DMS153 treated with DMSO at 0.1 percent for 48 hours (cell line): ENCODE results near the gene C16orf74.

Experiments
- DNase-seq: peaks from one replicate; lab custom pipeline; 2025; ENCODE audit not compliant: unreplicated experiment; lab: John Stamatoyannopoulos, UW

Gene C16orf74

DNA sequence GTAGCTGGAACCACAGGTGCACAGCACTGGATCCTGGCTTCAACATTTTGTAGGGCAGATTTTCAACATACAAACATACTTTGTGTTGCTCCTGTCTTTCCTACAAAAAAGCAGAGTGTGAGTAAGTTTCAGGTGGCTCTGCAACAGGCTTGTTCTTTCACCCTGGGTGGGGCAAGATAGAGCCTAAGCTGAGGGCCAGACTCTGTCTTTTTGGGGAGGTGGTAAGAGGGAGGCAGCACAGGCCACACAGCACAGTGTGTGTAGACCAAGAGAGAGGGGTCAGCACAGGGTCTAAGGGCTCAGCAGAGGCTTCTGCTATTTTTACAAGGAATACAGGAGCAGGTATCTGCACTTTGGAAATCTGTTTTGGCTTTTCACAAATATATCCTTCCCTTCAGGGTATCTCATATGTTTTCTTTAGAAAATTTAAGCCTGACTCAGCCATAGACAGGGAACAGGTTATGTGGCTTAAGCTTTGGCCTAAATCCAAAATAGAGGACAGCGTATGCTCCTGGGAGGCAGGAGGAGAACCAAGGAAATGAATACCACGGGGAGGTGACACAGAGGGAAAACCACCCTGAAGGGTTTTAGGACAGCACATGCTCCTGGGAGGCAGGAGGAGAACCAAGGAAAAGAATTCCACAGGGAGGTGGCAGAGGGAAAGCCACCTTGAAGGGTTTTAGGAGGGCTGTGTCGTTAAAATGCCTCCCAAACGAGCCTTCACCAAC, 26.9 kb upstream of the C16orf74 start:
- no peak for DNase-seq

DNA sequence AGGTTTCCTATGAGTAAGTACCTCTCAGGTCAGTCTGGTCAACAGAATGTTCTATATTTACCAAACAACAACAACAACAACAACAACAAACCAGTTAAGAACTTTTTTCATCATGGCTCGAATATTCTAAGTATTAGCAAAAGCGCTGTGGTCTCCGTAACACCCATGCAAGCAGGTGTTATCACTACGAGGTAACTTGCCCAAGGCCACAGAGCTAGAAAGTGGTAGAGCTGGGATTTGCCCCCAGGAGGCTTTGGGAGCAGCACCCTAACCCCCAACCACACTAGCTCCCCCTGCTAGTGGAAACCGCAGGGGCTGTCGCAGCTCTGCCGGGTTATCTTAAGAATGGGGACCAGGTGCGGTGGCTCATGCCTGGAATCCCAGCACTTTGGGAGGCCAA, 23.9 kb upstream of the C16orf74 start:
- DNase-seq: no peak

DNA sequence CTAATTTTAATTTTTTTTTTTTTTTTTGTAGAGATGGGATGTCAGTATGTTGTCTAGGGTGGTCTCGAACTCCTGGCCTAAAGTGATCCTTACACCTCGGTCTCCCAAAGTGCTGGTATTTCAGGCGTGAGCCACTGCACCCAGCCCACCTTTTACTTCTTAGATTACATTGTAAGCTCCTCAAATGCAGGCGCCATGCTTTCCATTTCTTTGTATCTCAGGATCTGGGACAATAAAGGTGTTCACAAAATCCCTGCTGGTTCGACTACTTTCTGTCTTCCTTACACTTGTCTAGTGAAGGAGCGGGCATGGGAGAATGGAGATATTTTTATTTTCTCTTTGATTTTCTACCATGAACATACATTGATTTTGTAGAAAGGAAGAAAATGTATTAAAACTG, 23.2 kb upstream of the C16orf74 start:
- DNase-seq: no peak

DNA sequence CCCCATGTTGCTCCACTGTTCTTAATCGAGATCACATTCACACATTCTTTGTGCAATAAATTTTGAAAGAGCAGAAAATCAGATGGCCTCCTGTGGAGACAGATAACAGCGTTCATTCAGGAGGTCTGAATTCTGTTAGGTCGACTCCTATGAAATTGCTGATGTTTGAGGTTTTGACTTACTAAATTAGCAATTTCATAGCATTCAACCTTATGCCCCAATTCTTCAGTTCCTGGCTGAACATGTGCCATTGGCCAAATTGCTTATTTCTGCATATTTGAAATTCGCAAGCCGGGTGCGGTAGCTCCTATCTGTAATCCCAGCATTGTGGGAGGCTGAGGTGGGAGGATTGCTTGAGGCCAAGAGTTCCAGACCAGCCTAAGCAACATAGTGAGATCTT, 22.1 kb upstream of the C16orf74 start:
- no peak for DNase-seq

DNA sequence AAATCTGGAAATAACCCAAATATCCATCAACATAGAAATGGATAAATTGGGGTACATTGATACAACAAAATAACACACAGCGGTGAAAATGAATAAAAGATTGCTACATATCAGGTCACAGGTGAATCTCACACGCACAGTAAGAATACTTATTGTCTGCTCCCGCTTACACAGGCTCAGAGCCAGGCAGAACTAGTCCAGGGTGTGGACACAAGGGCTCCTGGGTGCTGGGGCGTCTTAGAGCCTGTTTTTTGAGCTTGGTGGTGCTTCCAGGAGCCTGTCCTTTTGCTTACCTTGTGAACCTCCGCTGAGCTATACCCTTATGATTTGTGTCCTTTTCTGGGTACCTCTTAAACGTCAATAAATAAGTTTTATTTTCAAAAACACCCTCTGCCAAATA, 19.8 kb upstream of the C16orf74 start:
- no peak for DNase-seq

DNA sequence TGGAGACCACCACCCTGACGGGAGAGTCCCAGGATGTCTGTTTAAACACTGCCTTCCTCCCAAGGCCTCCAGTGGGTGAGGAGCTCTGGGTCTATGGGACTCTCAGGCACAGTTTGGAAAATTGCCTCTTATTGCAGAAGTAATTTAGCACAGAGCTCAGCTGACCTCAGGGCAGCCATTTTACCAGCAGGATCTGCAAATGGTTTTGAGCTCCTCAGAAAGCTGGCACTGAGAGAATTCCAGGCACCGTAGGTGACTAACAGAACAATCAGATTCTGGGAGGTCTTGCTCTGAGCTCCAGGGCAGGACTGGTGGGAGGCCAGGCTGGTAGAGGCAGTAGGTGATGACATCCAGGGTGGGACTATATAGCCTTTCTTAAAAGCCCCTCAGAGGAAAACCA, 17.3 kb upstream of the C16orf74 start:
- DNase-seq: no peak

DNA sequence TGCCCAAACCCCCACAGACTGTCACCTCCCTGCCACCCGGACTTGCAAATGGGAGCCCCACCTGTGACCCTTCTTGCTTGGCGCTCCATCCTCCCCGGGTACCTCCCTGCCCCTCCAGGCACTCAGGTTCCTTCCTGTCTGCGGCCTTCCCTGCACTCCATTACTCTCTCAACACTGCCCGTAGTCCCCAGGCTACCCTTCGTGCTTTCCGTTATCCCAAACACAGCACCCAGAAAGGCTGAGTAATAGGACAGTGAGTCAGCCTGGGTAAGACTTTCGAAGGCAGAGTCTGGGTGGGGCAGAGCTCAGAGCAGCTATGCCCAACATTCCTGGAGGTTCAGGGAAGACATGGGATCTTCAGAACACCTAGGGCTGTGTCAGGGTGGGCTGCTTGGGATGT, 16.6 kb upstream of the C16orf74 start:
- DNase-seq: no peak

DNA sequence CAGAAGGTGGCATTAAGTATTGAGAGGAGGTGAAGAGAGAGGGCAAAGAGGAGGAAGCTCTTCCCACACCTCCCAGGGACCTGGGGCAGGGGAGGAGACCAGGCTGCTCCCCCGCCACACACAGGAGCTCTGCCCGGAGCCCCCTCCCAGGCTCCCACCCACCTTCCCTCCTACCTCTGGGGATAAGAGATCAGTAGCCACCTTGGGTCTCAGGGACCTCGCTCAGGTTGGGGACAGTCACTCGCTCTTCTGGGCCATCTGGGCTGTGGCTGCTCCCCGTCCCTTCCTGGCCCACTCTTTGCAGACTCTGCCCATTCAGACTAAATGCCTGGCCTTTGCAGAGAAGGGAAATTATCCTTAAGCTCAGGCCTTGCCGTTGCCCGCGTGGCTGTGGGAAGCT, 14.9 kb upstream of the C16orf74 start:
- DNase-seq: no peak

DNA sequence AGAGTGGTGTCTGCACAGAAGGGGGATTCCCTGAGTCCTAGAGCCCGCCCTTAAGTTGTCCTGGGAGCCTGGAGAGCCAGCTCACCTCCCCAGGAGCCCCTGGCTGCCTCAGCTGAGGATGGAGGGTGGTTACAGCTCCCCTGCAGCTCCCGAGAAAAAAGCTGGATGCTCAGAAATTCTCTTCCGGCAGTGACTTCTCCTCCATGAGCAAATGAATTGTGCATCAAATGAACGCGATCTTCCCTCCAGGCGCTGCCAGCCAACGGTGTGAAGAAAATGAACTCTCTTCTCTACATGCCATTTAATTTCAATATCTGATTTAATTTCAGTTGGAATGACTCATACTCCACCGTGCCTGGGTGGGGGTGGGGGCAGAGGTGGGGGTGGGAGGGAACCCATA, 14.3 kb upstream of the C16orf74 start:
- no peak for DNase-seq

DNA sequence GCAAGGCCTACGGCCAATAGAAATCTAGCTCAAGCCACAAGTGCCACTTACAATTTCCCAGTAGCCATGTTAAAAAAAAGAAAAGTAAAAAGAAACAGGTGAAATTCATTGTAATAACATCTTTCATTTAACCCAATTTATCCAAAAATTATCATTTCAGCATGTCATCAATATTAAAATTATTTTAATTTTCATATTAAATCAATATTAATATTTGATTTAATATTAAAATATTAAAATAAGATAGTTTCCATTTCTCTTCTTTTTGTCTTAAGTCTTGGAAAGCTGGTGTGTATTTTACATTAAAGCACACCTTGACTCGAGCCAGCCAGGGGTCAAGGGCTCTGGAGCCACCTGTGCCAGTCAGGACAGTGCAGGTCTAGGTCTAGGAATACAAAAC, 12.7 kb upstream of the C16orf74 start:
- no peak for DNase-seq

DNA sequence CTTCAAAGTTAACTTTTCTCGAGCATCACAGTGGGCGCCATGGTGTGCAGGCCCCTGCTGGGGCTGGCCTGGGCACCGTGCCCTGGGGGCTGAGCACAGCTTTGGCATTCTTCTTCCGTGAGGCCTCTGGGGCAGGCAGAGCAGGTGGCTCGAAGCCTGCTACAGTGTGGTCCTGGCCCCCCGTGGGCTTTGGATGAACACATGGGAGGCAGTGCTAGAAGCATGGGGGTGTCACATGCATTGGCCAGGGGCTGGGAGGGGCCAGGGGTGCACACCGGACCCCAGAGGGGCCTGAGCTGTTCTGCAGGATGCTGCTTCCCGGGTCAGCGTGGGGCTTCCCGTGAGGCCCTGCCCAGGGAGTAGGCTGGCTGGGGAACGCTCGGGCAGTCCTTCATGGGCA, 12.1 kb upstream of the C16orf74 start:
- no peak for DNase-seq

DNA sequence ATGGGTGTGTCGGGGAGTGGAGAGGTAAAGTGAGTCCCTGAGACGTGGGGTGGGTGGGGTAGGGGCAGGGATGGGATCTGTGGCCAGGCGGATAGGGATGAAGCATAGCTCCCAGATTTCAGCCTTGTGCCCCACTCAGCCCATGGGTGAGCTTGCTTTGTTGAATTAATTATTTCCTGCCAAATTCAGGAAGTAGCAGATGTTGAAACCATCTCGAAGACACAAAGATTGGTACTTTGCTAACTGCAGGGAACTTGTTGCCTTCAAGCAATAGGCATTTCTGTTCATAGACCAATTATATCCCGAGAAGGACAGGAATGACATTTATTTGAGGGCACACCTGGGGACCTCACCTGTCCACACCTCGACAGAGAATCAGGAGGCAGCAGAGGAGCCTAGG, 11.0 kb upstream of the C16orf74 start:
- no peak for DNase-seq

DNA sequence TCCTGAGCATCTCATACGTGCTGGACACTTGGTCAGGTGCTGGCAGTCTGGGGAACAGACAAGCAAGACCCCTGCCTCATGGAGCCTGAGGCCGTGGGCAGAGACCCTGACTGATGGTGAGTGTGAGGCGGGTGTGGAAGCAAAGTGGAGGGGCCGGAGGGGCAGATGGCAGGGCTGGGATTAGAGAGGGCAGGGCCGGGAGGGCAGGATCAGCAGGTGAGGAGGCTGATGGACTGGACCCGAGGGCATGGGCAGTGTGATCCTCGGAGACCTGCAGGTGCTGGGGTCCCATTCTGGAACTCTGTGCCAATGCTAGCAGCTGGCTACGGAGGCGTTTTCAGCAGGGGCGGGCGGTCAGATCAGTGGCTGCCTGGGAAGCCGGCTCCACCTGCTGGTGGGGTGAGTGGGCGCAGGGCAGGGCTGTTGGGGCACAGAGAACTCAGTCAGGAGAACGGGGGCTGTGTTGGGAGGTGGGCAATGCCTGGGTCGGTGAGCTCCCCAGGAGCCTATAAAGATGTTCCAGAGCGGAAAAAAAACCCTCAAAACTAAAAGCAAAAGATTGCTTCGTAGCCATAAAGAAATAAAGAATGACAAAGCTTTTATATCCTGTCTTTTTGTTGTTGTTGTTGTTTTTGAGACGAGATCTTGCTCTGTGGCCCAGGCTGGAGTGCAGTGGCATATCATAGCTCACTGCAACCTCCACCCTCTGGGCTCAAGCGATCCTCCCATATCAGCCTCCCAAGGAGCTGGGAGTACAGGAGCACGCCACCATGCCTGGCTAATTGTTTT, 8.9 kb upstream of the C16orf74 start:
- DNase-seq: peak; percentile 29

DNA sequence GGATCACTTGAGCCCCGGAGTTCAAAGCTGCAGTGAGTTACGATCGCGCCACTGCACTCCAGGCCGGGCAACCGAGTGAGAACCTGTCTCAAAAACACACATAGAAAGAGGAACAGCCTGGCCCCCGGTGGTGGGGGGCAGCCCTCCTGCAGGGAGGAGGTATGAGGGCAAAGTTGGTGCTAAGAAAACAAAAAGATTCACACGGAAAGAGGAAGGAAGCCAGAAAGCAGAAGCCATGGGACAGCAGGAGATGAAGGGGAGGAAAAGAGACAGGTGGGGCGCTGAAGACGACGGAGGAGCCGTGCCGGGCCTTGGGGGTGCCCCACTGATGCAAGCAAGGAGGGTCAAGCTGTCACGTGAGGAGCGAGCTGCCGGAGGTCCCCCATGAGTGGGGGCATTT, 8.2 kb upstream of the C16orf74 start:
- DNase-seq: no peak

DNA sequence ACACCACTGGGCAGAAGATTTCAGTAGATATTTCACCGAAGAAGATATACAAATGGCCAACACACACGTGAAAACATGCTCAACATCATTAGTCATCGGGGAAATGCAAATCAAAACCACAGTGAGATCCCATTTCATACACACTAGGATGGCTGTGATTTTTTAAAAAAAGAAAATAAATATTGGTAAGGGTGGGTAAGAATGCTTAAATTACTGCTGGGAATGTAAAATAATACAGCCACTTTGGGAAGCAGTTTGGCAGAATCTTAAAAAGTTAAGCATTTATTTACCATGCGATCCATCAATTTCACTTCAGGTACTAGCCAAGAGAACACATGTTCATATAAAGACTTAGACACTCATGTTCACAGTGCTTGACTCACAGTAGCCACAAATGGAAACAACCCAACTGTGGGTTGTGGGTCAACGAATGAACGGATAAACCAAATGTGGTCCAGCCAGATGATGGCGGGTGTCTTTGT, 6.5 kb upstream of the C16orf74 start:
- no peak for DNase-seq

DNA sequence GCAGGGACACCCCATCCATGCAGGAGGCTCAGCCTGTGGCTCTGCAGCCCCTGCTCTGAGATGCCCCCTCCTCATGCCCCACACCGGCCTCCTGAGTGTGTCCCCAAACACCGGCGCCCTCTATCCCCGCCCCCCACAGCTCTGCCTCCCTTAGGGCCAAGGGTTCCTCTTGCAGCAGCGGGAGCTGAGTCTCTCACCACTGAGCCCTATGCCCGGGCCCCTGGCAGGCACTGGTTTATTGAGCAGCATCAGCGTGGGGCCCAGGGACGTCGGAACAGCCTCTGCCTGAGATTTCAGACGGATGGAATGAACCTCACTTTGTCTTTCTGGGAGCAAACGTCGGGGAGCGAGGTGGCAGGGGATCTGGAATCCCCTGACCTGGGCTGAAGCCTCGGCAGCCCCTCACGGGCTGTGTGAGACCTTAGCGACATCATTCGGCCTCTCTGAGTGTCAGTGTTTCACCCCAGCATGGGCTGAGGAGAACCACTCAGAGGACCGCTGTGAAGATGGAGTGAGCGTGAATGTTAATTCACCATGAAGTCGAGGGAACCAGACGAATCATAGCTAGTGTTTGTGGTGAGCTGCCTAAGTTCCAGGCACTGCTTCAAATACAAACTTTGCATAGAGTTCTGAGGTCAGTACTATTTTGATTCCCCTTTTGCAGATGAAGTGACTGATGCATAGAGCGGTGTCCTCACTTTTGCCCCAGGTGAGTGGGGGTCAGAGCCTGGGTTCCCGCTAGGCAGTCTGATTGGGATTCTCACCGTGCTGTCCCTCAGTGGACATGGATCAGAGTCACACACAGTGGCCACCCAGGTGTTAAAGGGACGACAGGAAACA, 5.3 kb upstream of the C16orf74 start:
- no peak for DNase-seq

DNA sequence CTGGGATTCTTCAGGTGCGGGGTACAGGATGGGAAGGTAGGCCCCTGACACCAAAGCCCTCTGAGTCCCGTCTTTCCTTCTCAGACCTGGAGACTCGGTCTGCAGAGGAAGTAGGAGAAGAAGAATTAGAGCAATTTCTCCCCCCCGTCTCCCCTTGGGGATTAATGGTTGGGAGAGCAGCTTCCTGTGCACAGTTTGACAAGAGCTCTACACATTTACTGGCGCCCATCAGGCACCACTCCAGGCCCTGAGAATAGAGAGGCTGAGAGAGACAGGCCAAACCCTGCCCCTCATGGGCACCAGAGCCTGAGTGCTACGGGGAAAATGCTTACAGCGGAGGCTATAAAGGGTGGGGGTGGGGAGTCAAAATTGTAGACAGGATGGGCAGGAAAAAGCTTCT, 3.5 kb upstream of the C16orf74 start:
- peak; percentile 87 for DNase-seq

DNA sequence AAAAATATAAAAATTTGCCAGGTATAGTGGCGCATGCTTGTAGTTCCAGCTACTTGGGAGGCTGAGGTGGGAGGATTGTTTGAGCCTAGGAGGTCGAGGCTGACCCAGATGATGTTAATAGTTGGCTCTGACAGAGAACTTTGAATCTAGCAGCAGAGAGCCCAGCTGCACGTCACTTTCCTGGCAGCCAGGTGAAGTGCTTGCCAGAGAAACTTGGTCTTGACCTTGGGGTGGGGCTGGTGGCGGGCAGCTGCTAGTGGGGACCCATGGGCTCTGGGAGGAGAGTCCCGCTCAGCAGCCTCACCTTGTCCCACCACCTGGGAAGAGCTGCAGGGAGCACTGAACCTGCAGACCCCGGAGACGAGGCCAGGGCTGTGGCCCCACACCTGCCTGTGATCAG, 3.1 kb upstream of the C16orf74 start:
- DNase-seq: no peak

DNA sequence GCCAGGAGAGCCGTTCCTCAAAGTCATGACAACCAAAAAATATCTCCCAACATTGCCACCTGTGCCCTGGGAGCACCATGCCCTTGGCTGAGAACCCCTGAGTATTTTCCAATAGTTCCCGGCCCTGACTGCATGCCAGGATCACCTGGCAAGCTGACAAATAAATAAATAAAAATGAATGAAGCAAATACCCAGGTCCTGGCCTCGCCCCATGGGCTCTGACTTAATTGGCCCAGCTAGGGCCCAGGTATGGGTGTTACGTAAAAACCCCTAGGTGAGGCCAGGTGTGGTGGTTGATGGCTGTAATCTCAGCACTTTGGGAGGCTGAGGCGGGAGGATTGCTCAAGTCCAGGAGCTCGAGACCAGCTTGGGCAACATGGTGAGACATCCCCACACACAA, 2.7 kb upstream of the C16orf74 start:
- peak; percentile 57 for DNase-seq

DNA sequence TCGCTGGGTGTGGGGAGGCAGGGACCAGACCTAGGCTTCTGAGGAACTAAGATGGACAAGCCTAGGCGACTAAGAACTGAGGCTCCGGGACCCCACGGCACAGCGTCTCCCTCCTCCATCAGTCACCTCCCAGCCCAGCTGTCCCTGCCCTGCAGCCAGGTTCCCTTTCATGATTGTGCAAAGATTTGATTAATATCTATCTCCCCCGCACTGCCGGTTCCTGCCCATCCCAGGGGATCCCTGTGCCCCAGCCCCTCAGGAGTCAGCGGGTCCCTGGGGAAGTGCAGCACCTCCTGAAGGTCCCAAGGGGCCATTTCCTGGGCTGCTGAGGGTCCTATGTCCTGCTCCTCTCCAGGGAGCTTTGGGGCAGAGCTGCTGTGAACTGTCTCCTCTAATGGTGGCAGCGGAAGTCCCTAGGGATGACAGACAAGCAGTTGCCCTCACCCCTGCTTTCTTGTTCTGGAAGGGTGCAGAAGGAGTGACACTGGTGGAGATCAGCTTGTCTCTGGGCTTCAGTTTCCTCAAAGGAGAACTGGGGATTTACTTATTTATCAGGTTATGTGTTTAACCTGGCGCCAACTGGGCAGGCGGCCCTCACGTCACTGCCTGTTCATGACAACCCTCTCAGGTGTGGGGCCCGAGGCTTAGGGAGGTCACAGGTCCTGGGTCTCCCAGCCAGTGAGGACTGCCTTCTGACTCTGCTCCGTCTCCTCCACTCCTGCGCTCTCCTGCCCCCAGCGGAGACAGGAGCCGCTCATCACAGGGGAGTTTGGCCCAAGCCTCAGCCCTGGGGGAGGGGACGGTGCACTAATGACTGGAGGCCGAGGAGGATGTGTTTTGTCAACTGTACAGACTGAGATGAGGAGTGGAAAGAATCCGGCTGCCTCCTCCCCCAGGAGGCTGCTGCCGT, 1.9 kb upstream of the C16orf74 start:
- peak; percentile 56 for DNase-seq
